ENCODE measurements around the gene TACC3. TPM values are rescaled to one million over a fixed set of nuclear protein-coding genes. Genes with fewer than 3 reads are reported as not detected.

TACC3 gene
- total RNA-seq, 1 donor from 2014 or later, result 3.9 TPM

DNA sequence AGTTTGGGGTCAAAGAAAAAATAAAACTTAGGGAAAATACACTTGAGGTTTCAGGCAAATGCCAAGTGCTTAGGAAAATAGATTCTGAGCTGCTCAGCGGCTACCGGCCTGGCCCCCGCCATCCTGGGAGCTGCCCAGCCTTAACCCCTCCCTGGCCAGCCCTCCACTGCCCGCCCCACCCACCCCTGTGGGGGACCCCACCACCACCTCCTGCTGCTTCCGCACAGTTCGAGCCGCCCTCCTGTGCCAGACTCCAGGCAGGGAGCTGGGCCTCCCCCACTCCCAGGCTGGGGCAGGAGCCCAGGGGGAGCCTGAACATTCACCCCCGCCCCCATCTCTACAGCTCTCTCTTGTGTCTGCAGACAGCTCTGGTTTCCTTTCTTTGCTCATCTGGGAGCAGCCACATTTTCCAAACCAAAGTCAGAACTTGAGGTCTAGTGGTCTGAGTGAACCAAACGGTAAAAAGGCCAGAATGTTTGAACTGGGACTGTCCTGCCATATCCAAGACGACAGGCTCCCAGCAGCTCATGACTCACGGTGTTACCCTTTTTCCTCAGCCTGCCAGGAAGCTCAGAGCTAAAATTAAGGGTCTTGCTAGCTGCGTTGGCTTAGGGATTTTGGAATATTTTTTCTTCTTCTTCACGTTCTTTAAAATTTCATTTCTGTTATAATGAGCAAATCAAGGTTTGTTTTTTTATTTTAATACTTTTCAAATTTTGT lies 67.1 kb downstream of the TACC3 start:
- DNase-seq (ENCODE audit: low read depth), result no peak

DNA sequence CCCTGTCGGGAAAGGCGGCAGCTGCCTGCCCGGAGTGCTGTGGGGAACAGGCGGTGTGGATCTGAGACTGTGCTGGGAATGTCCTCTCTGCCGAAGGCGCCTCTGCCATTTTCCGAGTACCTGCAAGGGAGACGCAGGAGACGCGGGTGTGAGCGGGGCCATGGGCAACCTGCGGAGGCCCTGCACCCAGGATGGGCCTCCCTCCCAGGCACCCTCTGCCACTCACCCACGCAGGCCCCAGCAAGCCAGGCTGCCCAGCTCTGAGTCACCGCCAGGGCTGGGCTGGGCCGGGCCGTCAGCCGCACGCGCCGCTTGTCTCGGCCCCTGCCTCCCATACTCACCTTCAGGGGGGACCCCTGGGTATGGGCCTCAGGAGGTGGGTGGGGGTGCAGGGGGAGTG lies 68.2 kb downstream of the TACC3 start:
- no peak for DNase-seq (ENCODE audit: low read depth)

DNA sequence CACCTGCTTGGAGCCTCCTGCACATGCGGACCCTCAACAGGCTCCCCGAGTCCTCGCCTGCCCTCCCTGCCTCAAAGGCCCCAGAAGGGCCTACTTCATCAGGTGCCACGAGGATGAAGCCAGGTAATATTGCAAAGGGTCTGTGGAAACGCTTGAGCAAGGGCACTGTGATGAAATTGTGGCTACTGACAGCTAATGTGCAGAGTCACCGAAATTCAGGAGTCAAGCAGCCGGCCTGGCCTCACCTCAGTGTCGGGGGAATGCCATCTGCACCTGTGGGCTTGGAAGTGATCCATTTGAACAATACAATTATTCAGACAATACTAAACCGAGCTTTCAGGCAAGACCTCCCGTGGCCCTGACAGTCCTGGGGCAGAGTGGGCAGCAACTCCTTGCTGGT lies 68.7 kb downstream of the TACC3 start:
- no peak for DNase-seq (ENCODE audit: low read depth)

DNA sequence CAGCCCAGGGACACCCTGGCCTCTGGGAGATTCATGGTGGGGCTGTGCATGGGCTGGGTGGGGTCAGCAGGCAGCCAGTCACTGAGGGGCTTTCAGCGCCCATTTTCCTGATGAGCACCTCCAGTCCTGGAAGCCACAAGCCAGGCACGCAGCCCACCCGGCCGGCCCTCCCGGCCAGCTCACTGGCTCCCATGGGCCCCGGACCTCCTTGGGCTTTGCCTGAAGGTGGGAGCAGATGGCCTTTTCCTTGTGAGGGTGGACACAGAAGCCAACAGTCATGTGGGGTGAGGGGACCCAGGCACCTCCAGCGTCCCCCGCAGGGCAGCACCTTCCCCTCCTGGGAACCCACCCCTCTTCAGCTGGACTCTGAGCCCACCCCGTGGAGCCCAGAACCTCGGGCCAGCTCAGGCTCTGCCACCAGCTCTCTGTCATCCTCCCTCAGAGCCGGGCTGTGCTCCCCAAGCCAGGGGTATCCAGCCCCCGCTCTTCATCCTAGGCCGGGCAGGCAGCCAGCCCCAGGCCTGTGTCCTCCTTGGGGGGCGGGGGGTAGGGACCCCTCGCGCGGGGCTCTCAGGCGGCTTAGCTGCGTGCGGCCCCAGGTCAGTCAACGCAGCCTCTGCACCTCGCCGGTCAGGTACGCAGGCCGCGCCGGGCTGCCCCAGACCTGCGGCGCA lies 71.0 kb downstream of the TACC3 start:
- DNase-seq (ENCODE audit: low read depth), result no peak

DNA sequence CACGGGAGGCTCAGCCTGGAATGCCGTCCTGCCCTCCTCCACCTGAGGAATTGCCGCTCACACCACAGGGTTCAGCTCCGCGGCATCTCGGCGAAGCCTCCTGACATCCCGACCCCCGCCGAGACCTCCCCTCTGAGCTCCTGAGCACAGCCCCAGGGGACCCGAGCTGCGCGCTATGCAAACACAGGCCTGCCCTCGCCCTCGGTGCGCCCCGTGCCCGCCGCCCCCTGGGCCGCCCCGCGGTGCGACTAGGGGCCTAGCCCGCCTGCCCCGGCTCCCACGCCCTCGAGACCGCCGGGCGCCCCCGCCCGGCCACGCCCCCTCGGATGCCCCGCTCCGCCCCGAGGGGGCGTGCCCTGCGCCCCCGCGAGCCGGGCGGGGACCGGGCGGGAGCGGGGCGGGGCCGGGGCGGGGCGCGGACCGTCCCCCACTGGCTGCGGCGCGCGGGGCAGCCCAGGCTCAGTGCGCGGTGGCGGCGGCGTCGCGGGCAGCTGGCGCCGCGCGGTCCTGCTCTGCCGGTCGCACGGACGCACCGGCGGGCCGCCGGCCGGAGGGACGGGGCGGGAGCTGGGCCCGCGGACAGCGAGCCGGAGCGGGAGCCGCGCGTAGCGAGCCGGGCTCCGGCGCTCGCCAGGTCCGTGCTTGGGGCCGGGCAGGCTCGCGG lies 71.6 kb downstream of the TACC3 start, which contains the start of gene FGFR3:
TSS of gene FGFR3 (plus strand) at position 462 of the 664 bp plus-strand sequence. CDS start 642 bp downstream, outside the sequence.
- DNase-seq (ENCODE audit: low read depth), result no peak

DNA sequence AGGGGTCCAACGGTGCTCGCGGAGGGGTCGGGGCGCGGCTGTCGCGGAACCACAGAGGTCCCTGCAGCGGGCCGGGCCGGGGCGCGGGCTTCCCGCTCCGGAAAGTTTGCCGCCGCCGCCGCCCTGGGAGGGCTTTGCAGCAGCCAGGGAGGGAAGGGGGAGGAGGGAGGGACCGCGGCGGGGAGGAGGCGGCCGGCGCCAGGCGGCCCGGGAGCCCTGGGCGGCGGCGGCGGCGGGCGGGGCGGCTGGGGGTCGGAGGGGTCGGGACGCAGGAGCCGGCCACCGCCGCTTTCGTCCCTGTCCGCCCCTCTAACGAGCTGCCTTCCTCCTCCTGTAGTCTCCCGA lies 72.1 kb downstream of the TACC3 start:
- no peak for DNase-seq (ENCODE audit: low read depth)

DNA sequence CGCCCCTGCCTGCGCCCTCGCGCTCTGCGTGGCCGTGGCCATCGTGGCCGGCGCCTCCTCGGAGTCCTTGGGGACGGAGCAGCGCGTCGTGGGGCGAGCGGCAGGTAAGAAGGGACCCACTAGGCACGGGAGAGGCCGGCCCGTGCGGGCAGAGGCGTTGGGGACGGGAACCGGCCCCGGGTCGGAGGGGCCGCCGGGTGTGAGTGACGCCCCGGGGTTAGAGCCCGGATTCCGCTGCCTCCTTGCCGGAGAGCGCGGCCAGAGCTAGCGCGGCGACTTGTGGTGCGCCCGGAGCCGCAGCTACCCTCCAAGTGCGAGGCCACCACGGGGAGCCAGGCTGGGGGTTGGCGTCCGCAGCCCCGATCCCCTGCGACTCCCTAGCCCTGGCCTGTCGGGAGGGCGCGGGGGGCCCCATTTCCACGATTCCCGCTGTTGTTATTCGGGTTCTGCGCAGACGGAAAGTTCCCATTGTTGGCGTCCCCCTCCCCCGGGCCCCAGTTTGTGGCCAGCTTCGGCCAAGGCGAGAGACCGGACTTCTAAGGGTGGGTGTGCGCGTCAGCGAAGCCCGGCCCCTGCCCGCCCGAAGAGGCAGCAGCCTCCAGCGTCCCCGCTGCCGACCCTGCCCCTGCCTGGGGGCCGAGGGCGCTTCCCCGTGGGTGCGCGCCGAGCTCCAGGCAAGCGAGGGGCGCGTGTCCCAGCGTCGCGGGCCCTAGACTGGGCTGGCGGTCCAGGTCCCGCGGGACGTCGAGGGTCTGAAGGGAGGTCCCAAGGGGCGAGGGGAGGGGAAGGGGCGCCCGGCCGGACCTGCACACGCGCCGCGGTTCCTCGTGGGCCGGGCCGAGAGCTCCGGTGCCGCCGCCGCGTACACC lies 72.9 kb downstream of the TACC3 start:
- DNase-seq (ENCODE audit: low read depth), result no peak

Other genes with a start within 250 kb of the TACC3 start
- 10.9 and 26.7 TPM in 2 replicates for gene FAM53A, start 37.2 kb upstream of the TACC3 start, total RNA-seq
- gene SLBP, start 9.2 kb upstream of the TACC3 start, total RNA-seq, result 63.4 and 76.9 TPM in 2 replicates
- gene TMEM129, start 198 bp upstream of the TACC3 start, total RNA-seq, result 91.1 and 121 TPM in 2 replicates
- 0.10 TPM in 1 of 2 replicates, not detected in the other for gene FGFR3, start 71.8 kb downstream of the TACC3 start, total RNA-seq
- gene LETM1, start 134.6 kb downstream of the TACC3 start, total RNA-seq, result 39.2 and 39.4 TPM in 2 replicates
- gene NSD2, start 149.9 kb downstream of the TACC3 start, total RNA-seq, result 23.5 and 28.3 TPM in 2 replicates